Activated gamma-delta T cell treated with Interleukin-2 at 50 U/mL for 16 hours (primary cell): ENCODE measurements around the gene ATP1A1.
A peak's percentile ranks its signal among the peaks of the same experiment; 100 is the strongest.

Source experiments
- DNase-seq: peaks from one replicate; pipeline ENCODE4 v3.0.0-alpha.2; 2020

The ATP1A1 gene

GRCh38 chr1:116345843-116346242, 27.2 kb upstream of the ATP1A1 start:
- peak; percentile 30 for DNase-seq

GRCh38 chr1:116346943-116347673, 25.9 kb upstream of the ATP1A1 start:
- no peak for DNase-seq

- no peak for DNase-seq
Observed at GRCh38 chr1:116347696-116348095, 25.3 kb upstream of the ATP1A1 start.

GRCh38 chr1:116350097-116350645, 22.9 kb upstream of the ATP1A1 start:
- no peak for DNase-seq

GRCh38 chr1:116351914-116352313, 21.1 kb upstream of the ATP1A1 start:
- no peak for DNase-seq

DNA sequence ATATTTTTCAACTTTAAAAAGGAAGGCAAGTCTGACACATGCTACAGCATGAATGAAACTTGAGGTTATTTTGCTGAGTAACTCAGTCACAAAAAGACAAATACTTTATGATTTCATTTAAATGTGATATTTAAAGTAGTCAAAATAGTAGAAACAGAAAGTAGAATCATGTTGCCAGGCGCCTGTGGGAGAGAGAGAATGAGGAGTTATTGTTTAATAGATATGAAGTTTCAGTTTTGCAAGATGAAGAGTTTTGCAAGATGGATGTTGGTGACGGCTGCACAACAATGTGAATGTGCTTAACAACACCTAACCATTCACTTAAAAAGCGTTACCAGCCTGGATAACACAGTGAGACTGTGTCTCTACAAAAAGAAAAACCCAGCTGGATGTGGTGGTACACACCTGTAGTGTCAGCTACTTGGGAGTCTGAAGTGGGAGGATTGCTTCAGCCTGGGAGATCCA, 20.7 kb upstream of the ATP1A1 start:
- DNase-seq = no peak

DNA sequence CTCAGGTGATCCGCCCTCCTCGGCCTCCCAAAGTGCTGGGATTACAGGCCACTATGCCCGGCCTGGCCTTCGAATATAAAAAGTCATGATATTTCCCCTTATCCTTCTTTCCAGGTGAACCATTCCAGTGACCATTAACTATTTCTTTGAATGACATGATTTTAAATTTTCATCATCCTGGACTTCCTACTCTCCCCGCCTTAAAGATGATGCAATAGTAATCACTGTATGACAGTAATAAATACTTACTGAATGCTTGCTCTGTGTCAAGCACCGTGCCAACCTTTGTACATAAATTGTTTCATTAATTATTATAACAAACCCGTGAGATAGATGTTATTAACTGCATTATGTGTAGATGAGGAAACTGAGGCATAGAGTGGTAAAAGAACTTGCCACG, 19.9 kb upstream of the ATP1A1 start:
- DNase-seq = no peak

DNA sequence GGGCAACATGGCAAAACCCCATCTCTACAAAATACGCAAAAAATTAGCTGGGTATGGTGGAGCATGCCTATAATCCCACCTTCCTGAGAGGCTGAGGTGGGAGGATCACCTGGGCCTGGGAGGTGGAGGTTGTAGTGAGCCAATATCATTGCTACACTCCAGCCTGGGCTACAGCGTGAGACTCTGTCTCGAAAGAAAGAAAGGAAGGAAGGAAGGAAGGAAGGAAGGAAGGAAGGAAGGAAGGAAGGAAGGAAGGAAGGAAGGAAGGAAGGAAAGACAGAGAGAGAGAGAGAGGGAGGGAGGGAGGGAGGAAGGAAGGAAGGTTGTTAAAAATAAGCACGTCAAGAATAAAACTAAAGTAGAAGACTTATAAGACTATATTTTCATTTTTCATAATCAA, 17.0 kb upstream of the ATP1A1 start:
- DNase-seq = no peak

DNA sequence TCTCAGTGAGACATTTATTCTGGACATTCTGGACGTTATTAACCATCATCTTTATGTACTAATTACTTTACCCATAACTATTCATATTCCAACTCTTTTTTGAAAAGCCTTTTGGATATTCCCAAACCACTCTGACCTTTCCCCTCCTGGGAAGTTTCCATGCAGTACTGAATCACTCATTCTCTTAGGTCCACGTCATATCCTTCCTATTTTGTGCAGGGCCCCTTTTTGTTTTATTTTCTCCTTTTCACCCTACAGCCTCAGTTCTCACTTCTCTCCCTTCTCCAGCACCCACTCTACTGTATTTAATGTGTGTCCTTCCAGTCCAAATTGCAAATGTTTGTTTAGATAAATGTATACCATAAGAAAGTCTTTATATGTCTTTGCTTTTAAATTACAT, 16.4 kb upstream of the ATP1A1 start:
- no peak for DNase-seq

- no peak for DNase-seq
Observed at GRCh38 chr1:116357487-116357886, 15.6 kb upstream of the ATP1A1 start.

DNA sequence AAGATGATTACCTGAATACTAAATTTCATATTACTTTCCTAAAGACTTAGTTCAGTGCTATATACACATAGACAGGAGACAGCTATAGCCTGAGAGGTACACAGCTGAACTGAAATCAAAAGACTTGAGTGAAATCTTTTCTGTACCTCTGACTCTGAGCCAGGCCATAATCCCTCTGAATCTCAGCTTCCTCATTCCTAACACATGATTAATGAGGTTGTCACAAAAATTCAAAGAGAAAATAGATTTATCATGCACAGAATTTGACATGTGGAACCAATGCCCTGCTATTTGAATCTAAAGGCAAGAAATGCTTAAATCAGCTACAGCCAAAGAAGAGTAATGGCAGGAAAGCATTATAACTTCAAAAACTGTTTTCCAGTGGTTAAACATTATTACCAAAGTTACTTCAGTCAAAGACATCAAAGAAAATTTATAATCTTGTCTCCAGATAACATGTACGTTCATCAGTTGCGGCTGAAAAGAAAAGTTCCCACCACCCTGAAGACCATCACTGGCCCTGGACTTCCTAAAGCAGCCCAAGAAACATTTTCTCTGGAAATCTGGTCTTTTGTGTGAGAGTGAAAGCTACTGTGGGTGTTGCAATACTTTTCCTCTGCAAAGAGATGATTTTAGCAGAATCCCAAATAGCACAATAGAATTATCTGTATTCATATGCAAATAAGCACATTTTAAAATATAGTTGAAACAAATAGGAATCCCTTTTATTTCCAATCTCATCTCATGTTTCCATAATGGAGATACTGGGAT, 13.8 kb upstream of the ATP1A1 start:
- no peak for DNase-seq

- DNase-seq = no peak
Observed at GRCh38 chr1:116359871-116360270, 13.2 kb upstream of the ATP1A1 start.

DNA sequence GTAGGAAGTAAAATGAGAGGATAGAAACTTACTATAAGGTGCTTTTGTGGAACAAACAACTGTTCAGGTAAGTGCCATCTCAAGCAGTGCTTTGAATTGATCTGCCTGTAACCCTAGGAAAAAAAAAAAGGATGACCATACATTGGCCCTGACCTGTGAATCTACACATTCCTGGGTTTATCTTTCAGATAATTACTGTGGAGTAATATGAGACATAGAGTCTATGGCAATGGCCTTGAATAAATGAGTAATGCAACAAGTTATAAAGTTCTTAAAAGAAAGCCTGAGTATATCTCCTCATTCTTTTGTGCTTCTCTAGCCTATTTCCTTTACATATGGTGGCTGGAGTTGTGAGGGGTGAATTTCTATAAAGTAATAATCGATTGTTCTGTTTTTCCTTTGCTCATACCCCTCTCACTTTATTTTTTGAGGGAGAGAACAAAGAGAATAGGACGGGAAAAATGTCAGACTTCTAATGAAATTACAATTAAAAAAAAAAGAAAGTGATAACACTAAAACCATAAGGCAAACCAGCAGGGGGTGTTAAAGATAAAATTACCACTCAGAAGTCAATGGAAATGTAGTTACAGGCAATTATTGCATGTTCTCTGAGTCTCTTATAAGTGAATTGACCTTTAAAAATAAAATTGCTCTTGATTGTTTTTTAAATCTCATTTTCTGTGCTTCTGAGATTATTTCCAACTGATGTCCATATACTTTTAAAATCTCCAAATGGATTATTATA, 12.4 kb upstream of the ATP1A1 start:
- no peak for DNase-seq

- DNase-seq = no peak
Observed at GRCh38 chr1:116361648-116362047, 11.4 kb upstream of the ATP1A1 start.

DNA sequence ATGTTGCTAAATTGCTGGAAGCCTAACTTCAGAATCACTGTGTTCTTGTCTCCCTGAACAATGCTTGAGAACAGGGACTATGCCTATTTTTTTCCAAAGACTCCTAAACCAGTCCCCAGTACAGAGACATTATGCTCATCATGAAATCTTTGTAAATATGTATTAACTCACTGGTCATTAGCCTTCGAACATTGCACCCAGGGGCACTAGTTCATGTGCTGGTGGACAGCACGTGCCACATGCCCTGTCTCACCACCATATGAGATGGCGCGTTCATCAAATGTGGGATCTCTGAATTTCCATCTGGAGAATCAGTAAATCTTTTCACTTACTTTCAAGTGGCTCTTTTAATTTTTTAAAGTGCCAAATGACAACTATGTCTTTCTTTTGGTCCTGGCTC, 11.0 kb upstream of the ATP1A1 start:
- no peak for DNase-seq

DNA sequence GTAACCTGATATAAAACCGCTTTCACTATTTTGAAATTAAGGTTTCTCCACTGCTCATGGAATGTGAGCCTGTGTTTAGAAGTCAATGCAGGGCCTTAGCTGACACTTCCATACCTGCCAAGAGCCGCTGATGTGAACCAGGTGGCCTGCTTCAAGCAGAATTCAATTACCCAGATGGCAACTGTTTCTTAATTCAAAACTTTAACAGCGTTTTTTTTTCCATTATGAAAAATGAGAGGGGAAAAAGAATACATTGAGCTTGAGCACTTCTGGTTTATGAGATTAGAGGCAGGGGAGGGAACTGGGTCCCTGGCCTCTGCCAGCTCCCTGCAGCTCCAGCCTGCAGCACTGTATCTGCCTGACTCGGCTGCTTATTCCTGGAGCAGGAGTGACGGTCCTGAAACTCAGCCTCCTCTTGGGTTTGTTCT, 7.7 kb upstream of the ATP1A1 start:
- no peak for DNase-seq

- no peak for DNase-seq
Observed at GRCh38 chr1:116365857-116366256, 7.2 kb upstream of the ATP1A1 start.

DNA sequence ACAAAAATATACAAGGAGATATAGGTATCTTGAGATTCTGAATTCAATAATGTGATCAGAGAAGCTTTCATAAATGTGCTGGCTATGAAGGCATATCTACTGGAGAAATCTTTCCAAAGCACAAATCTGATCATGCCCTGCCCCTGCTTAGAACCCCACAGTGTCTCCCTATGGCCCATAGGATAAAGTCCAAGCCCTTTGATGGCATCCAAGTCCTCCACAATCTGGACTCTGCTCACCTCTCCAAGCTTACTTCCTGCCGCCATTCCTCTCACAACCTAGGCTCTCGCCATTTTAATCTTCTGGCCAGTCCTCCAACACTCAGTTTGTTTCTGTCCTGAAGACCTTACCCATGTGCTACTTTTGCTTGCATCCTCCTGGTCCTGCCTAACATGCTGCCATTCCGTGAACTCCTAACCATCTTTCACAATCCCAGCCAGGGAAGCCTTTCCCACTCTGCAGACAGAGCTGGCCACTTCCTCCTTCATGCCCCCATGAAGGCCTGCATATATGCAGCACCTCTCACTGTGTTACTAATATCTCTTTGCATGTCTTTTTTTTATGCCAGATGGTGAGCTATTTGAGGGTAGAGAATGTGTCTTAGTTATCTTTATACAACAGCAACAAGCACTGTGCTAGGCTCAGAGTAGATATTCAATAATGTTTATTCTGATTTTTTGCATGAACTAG, 5.6 kb upstream of the ATP1A1 start:
- DNase-seq = no peak

GRCh38 chr1:116368241-116368640, 4.8 kb upstream of the ATP1A1 start:
- DNase-seq = no peak

GRCh38 chr1:116370181-116370580, 2.9 kb upstream of the ATP1A1 start:
- DNase-seq = no peak

DNA sequence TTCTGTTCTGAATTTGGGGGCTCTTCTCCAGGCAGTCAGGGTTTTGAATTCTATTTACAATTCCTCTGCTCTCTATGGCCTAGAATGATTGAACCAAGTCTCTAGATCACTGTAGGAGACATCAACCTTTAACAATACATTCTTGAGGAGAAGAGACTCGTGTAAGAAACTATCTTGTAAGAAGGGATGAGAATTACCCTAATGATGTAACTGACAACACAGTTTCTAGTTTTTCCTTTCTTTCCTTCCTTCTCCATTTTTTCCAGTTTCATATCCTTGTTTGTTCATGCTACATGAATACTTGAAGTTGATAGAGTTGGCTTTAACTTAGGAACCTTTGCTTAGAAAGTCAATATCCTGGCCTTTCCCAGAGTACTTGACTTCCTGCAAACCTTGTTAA, 1.3 kb upstream of the ATP1A1 start:
- no peak for DNase-seq

GRCh38 chr1:116372191-116372590, 853 bp upstream of the ATP1A1 start:
- no peak for DNase-seq
